ENCODE results near the gene TRIM63.

GRCh38 chr1:26055041-26055440, 12.4 kb downstream of the TRIM63 start:
- TF ChIP-seq, protein P1, sequence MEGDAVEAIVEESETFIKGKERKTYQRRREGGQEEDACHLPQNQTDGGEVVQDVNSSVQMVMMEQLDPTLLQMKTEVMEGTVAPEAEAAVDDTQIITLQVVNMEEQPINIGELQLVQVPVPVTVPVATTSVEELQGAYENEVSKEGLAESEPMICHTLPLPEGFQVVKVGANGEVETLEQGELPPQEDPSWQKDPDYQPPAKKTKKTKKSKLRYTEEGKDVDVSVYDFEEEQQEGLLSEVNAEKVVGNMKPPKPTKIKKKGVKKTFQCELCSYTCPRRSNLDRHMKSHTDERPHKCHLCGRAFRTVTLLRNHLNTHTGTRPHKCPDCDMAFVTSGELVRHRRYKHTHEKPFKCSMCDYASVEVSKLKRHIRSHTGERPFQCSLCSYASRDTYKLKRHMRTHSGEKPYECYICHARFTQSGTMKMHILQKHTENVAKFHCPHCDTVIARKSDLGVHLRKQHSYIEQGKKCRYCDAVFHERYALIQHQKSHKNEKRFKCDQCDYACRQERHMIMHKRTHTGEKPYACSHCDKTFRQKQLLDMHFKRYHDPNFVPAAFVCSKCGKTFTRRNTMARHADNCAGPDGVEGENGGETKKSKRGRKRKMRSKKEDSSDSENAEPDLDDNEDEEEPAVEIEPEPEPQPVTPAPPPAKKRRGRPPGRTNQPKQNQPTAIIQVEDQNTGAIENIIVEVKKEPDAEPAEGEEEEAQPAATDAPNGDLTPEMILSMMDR (IDR thresholded peaks at IDR 0.05), result no peak
- no peak for TF ChIP-seq POLR2A (IDR thresholded peaks at IDR 0.05)

Data from uterus (tissue), 2 donors.